HG03039 (cell line): Measurements from ENCODE around the gene WAS.
"Not testable (repeated sequence)": the region's sequence is repeated elsewhere in the genome, so short reads cannot be mapped to it uniquely, and the experiment has no call there.

ENCODE experiments used
- ATAC-seq: cut with Tn5 transposase; IDR thresholded peaks from one replicate; pipeline ENCODE4 v1.9.1; 2021; ENCODE audit warnings: mild to moderate bottlenecking, moderate library complexity; ENCODE audit not compliant: unreplicated experiment

The WAS gene

GRCh38 chrX:48684134-48684533 is 535 bp downstream of the WAS start:
- ATAC-seq: no peak

GRCh38 chrX:48685416-48685815 is 1.8 kb downstream of the WAS start:
- ATAC-seq: no peak

GRCh38 chrX:48688531-48689150 is 5.0 kb downstream of the WAS start:
- no peak for ATAC-seq

- ATAC-seq: no peak
These were observed 5.8 kb downstream of the WAS start for GRCh38 chrX:48689208-48689920.

GRCh38 chrX:48691746-48692145 is 8.1 kb downstream of the WAS start:
- ATAC-seq: not testable (repeated sequence)

- ATAC-seq: no peak
These were observed 11.4 kb downstream of the WAS start for GRCh38 chrX:48694776-48695533.

- no peak for ATAC-seq
These were observed 11.9 kb downstream of the WAS start for GRCh38 chrX:48695534-48695896.

- ATAC-seq: no peak
These were observed 12.3 kb downstream of the WAS start for GRCh38 chrX:48695925-48696300.

GRCh38 chrX:48696301-48696908 is 12.8 kb downstream of the WAS start, which contains the start of gene SUV39H1:
Gene SUV39H1, plus strand, starts transcription at chrX:48696734. Its CDS starts 51 bp downstream, at chrX:48696785.
- ATAC-seq: peak; percentile 86

GRCh38 chrX:48696909-48697727 is 13.5 kb downstream of the WAS start:
- peak; percentile 19 for ATAC-seq

- ATAC-seq: no peak
These were observed 14.7 kb downstream of the WAS start for GRCh38 chrX:48698306-48698705.

GRCh38 chrX:48700246-48700645 is 16.6 kb downstream of the WAS start:
- ATAC-seq: no peak

GRCh38 chrX:48700951-48701653 is 17.5 kb downstream of the WAS start:
- no peak for ATAC-seq

GRCh38 chrX:48702032-48702431 is 18.4 kb downstream of the WAS start:
- no peak for ATAC-seq

GRCh38 chrX:48702716-48703115 is 19.1 kb downstream of the WAS start:
- ATAC-seq: no peak

- no peak for ATAC-seq
These were observed 19.6 kb downstream of the WAS start for GRCh38 chrX:48703228-48703627.

- no peak for ATAC-seq
These were observed 20.3 kb downstream of the WAS start for GRCh38 chrX:48703642-48704481.

GRCh38 chrX:48705871-48706270 is 22.3 kb downstream of the WAS start:
- ATAC-seq: no peak

GRCh38 chrX:48709522-48710112 is 26.0 kb downstream of the WAS start:
- no peak for ATAC-seq
